Smooth muscle cell (in vitro differentiated cells): ENCODE results near the gene UNC13A. TPM values are rescaled to one million over a fixed set of nuclear protein-coding genes. Genes with fewer than 3 reads are reported as not detected.

Experiments used
- DNase-seq: peaks from one replicate; lab custom pipeline; 2025; ENCODE audit not compliant: unreplicated experiment; lab: John Stamatoyannopoulos, UW
- H2AFZ ChIP-seq: fragments of 200-600 bp; sonication (generic); 2 replicates; pipeline ENCODE4 v1.6.0; 2016; ENCODE audit warnings: antibody characterized with exemption, low read depth, mild to moderate bottlenecking
- H3F3A ChIP-seq: fragments of 200-600 bp; sonication (generic); 2 replicates; pipeline ENCODE4 v1.6.0; 2017; ENCODE audit warnings: antibody characterized with exemption, low read depth
- H3K27ac ChIP-seq: fragments of 200-600 bp; sonication (generic); 2 replicates; pipeline ENCODE4 v1.5.1; 2016; ENCODE audit warnings: low read depth, mild to moderate bottlenecking
- H3K27me3 ChIP-seq: fragments of 200-600 bp; sonication (generic); 2 replicates; pipeline ENCODE4 v1.6.1; 2016; ENCODE audit warnings: low read depth, mild to moderate bottlenecking
- H3K36me3 ChIP-seq: fragments of 200-600 bp; sonication (generic); 2 replicates; pipeline ENCODE4 v1.5.1; 2016; ENCODE audit warnings: low read depth
- H3K4me1 ChIP-seq: fragments of 200-600 bp; sonication (generic); 2 replicates; pipeline ENCODE4 v1.5.1; 2016; ENCODE audit warnings: low read depth
- H3K4me2 ChIP-seq: fragments of 200-600 bp; sonication (generic); 2 replicates; pipeline ENCODE4 v1.6.0; 2016; ENCODE audit warnings: mild to moderate bottlenecking
- H3K4me3 ChIP-seq: fragments of 200-600 bp; sonication (generic); 2 replicates; pipeline ENCODE4 v1.5.1; 2016; ENCODE audit warnings: mild to moderate bottlenecking
- H3K79me2 ChIP-seq: fragments of 200-600 bp; sonication (generic); 2 replicates; pipeline ENCODE4 v1.6.0; 2016; ENCODE audit warnings: low read depth, mild to moderate bottlenecking
- H3K9ac ChIP-seq: fragments of 200-600 bp; sonication (generic); 2 replicates; pipeline ENCODE4 v1.6.0; 2016; ENCODE audit warnings: low read depth
- H3K9me3 ChIP-seq: fragments of 200-600 bp; sonication (generic); replicated peaks from 2 replicates; pipeline ENCODE4 v1.5.1; 2016; ENCODE audit warnings: low read depth
- H4K20me1 ChIP-seq: fragments of 200-600 bp; sonication (generic); 2 replicates; pipeline ENCODE4 v1.6.0; 2016; ENCODE audit warnings: low read depth
- CTCF ChIP-seq: fragments of 200-600 bp; sonication (generic); IDR thresholded peaks from 2 replicates; pipeline ENCODE4 v1.5.1; 2017; ENCODE audit warnings: borderline replicate concordance, mild to moderate bottlenecking, antibody characterized with exemption; ENCODE audit not compliant: insufficient read depth, poor library complexity, severe bottlenecking
- WGBS: methylation state at CpG from one replicate; pipeline ENCODE4 v1.1.7; 2016; ENCODE audit warnings: low lambda C conversion rate; 5-methylcytosine and 5-hydroxymethylcytosine counted together
- polyA plus RNA-seq: library from polyadenylated mRNA; unstranded; fragments of >200 nt; fragmentation: Nextera tagmentation; extraction: Ambion mirVana; gene quantifications from 2 replicates; pipeline ENCODE4 v1.2.1, GENCODE V29; 2016
- total RNA-seq: library from RNA; depleted of rRNA; stranded (reverse); fragments of >200 nt; gene quantifications from 2 replicates; pipeline ENCODE4 v1.2.3, GENCODE V29; 2014

Gene UNC13A
- total RNA-seq (0.63 and 2.1 TPM in 2 replicates), polyA plus RNA-seq (0.21 and 0.85 TPM in 2 replicates)

GRCh38 chr19:17687857-17688784 lies at the start of gene UNC13A:
UNC13A (minus strand) TSS chr19:17688354; CDS start chr19:17688199, 155 bp downstream.
- WGBS = 4% methylated on average over 44 of the region's 77 CpGs
- Histone ChIP-seq H3K4me2 (peak within 1 kb of the TSS; percentile 84), H3K79me2 (no peaks in the 10 kb centered on the region), H3K4me3 (peak within 1 kb of the TSS; percentile 37), H3K36me3 (no peaks in the 10 kb centered on the region), H3K9me3 (no peaks in the 10 kb centered on the region), H3K4me1 (peaks cover 5% of the 10 kb centered on the region), H3K27ac (no peak within 1 kb of the TSS), H3K9ac (no peak within 1 kb of the TSS), H3K27me3 (peaks cover 26% of the 10 kb centered on the region), H3F3A (no peaks in the 10 kb centered on the region), H2AFZ (no peak within 1 kb of the TSS), H4K20me1 (no peaks in the 10 kb centered on the region)
- TF ChIP-seq CTCF = no peak
- peak; percentile 52 for DNase-seq

GRCh38 chr19:17737690-17738153 lies 49.6 kb upstream of the UNC13A start:
- no peaks in the 10 kb centered on the region for H3K9me3 ChIP-seq
- no peak overlapping the region for H3K27ac ChIP-seq
- no peaks in the 10 kb centered on the region for H3K36me3 ChIP-seq
- H3K4me3 ChIP-seq = no peak overlapping the region
- no peak for DNase-seq
- no peaks in the 10 kb centered on the region for H3K4me1 ChIP-seq
- no peaks in the 10 kb centered on the region for H3K79me2 ChIP-seq
- H3K27me3 ChIP-seq = no peaks in the 10 kb centered on the region
- H3F3A ChIP-seq = no peaks in the 10 kb centered on the region
- H3K9ac ChIP-seq = no peak overlapping the region
- no peak overlapping the region for H2AFZ ChIP-seq
- no peak overlapping the region for H3K4me2 ChIP-seq
- TF ChIP-seq CTCF = no peak
- H4K20me1 ChIP-seq = peaks cover 14% of the 10 kb centered on the region
- WGBS = 87% methylated on average over 7 of the region's 7 CpGs

GRCh38 chr19:17735410-17735809 lies 47.3 kb upstream of the UNC13A start:
- no peak for DNase-seq
- Histone ChIP-seq H3K9ac (no peak overlapping the region), H3K27me3 (no peaks in the 10 kb centered on the region), H4K20me1 (peaks cover 35% of the 10 kb centered on the region), H3F3A (no peaks in the 10 kb centered on the region), H3K36me3 (peaks cover 8% of the 10 kb centered on the region), H3K4me3 (no peak overlapping the region), H3K27ac (no peak overlapping the region), H3K4me1 (no peaks in the 10 kb centered on the region), H3K4me2 (no peak overlapping the region), H3K79me2 (peaks cover 22% of the 10 kb centered on the region), H3K9me3 (no peaks in the 10 kb centered on the region), H2AFZ (no peak overlapping the region)
- WGBS = 93% methylated on average over 4 of the region's 5 CpGs
- TF ChIP-seq CTCF = no peak
